ENCODE measurements around the gene THSD7A. TPM values are rescaled to one million over a fixed set of nuclear protein-coding genes. Genes with fewer than 3 reads are reported as not detected.

The THSD7A gene
- total RNA-seq, 1 donor from 2014 or later = 0.28 TPM

GRCh38 chr7:11667071-11667809 is 164.8 kb downstream of the THSD7A start:
- Histone ChIP-seq H3K27me3 (no peaks in the 10 kb centered on the region), H3K79me2 (ENCODE audit: low read depth) (no peaks in the 10 kb centered on the region), H3K4me2 (no peak overlapping the region), H3K9me3 (ENCODE audit: low read depth) (no peaks in the 10 kb centered on the region), H3K9ac (no peak overlapping the region), H3K36me3 (no peaks in the 10 kb centered on the region), H3K27ac (no peak overlapping the region), H3K4me3 (no peak overlapping the region), H3K4me1 (no peaks in the 10 kb centered on the region), H3F3A (ENCODE audit: low read depth) (no peaks in the 10 kb centered on the region), H2AFZ (replicated peaks) (no peak overlapping the region), H4K20me1 (ENCODE audit: low read depth) (no peaks in the 10 kb centered on the region)
- Mint-ChIP-seq H3K27ac (no peak overlapping the region), H3K4me3 (no peak overlapping the region), H3K36me3 (no peaks in the 10 kb centered on the region), H3K4me1 (no peaks in the 10 kb centered on the region), H3K27me3 (ENCODE audit: insufficient read depth, low read depth) (no peaks in the 10 kb centered on the region), H3K9me3 (no peaks in the 10 kb centered on the region)
- TF ChIP-seq EZH2phosphoT487 (IDR thresholded peaks at IDR 0.05) (no peak), EZH2 (IDR thresholded peaks at IDR 0.05) (no peak)
- TF ChIP-seq, protein P1, sequence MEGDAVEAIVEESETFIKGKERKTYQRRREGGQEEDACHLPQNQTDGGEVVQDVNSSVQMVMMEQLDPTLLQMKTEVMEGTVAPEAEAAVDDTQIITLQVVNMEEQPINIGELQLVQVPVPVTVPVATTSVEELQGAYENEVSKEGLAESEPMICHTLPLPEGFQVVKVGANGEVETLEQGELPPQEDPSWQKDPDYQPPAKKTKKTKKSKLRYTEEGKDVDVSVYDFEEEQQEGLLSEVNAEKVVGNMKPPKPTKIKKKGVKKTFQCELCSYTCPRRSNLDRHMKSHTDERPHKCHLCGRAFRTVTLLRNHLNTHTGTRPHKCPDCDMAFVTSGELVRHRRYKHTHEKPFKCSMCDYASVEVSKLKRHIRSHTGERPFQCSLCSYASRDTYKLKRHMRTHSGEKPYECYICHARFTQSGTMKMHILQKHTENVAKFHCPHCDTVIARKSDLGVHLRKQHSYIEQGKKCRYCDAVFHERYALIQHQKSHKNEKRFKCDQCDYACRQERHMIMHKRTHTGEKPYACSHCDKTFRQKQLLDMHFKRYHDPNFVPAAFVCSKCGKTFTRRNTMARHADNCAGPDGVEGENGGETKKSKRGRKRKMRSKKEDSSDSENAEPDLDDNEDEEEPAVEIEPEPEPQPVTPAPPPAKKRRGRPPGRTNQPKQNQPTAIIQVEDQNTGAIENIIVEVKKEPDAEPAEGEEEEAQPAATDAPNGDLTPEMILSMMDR (IDR thresholded peaks at IDR 0.05) = no peak
- DNase-seq (ENCODE audit: low spot score) = no peak

- Mint-ChIP-seq H3K4me3 (no peak overlapping the region), H3K36me3 (no peaks in the 10 kb centered on the region)
These were observed 166.6 kb downstream of the THSD7A start for GRCh38 chr7:11665357-11665756.

DNA sequence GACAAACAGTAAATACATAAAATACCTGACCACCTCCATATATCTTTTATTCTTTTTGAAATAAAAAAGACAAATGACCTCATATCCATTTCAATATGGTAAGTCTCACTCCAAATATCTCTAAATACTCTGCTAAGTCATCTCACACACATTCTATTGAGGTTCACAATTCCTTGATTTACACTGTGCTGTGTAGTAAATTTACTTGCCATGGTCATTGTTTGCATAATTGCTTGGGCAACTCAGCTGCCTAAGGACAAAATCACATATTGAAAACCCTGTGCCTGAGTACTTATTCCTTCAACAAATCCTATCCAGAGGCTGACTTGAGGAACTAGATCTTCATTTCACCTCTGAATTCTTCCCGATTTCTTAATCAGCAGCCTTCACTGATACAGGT is 176.4 kb downstream of the THSD7A start:
- Histone ChIP-seq H3K27me3 (no peaks in the 10 kb centered on the region), H3K79me2 (ENCODE audit: low read depth) (no peaks in the 10 kb centered on the region), H3K4me2 (no peak overlapping the region), H3K27ac (no peak overlapping the region), H3K9ac (no peak overlapping the region), H3K4me3 (no peak overlapping the region), H3K4me1 (no peaks in the 10 kb centered on the region), H3K9me3 (ENCODE audit: low read depth) (no peaks in the 10 kb centered on the region), H2AFZ (replicated peaks) (no peak overlapping the region), H4K20me1 (ENCODE audit: low read depth) (no peaks in the 10 kb centered on the region), H3F3A (ENCODE audit: low read depth) (no peaks in the 10 kb centered on the region), H3K36me3 (no peaks in the 10 kb centered on the region)
- H3K27me3 Mint-ChIP-seq (ENCODE audit: insufficient read depth, low read depth) = no peaks in the 10 kb centered on the region
- no peaks in the 10 kb centered on the region for H3K9me3 Mint-ChIP-seq
- H3K36me3 Mint-ChIP-seq = no peaks in the 10 kb centered on the region
- peaks cover 3% of the 10 kb centered on the region for H3K4me1 Mint-ChIP-seq
- no peak overlapping the region for H3K27ac Mint-ChIP-seq
- no peak overlapping the region for H3K4me3 Mint-ChIP-seq
- DNase-seq (ENCODE audit: low spot score) = no peak
- TF ChIP-seq, protein P1 (IDR thresholded peaks at IDR 0.05) = no peak
- TF ChIP-seq EZH2 (IDR thresholded peaks at IDR 0.05) = no peak
- no peak for TF ChIP-seq EZH2phosphoT487 (IDR thresholded peaks at IDR 0.05)

More at GRCh38 chr7:11665357-11665756, 166.6 kb downstream of the THSD7A start:
- no peak overlapping the region for H3K27ac ChIP-seq
- H3K4me3 ChIP-seq = no peak overlapping the region
- H4K20me1 ChIP-seq (ENCODE audit: low read depth) = no peaks in the 10 kb centered on the region
- no peaks in the 10 kb centered on the region for H3K36me3 ChIP-seq
- Mint-ChIP-seq H3K4me1 (no peaks in the 10 kb centered on the region), H3K9me3 (no peaks in the 10 kb centered on the region), H3K27me3 (ENCODE audit: insufficient read depth, low read depth) (no peaks in the 10 kb centered on the region), H3K27ac (no peak overlapping the region)
- TF ChIP-seq EZH2 (IDR thresholded peaks at IDR 0.05) = no peak
- TF ChIP-seq EZH2phosphoT487 (IDR thresholded peaks at IDR 0.05) = no peak
- TF ChIP-seq, protein P1 (IDR thresholded peaks at IDR 0.05) = no peak
- no peak overlapping the region for H3K4me2 ChIP-seq
- H2AFZ ChIP-seq (replicated peaks) = no peak overlapping the region
- H3K4me1 ChIP-seq = no peaks in the 10 kb centered on the region
- DNase-seq (ENCODE audit: low spot score) = no peak
- H3F3A ChIP-seq (ENCODE audit: low read depth) = no peaks in the 10 kb centered on the region
- no peaks in the 10 kb centered on the region for H3K27me3 ChIP-seq
- H3K79me2 ChIP-seq (ENCODE audit: low read depth) = no peaks in the 10 kb centered on the region
- no peaks in the 10 kb centered on the region for H3K9me3 ChIP-seq (ENCODE audit: low read depth)
- no peak overlapping the region for H3K9ac ChIP-seq

Data from neural progenitor cell (in vitro differentiated cells).